ENCODE data around the gene ANKRD13A. TPM values are rescaled to one million over a fixed set of nuclear protein-coding genes. Genes with fewer than 3 reads are reported as not detected.

Gene ANKRD13A
- total and polyA plus RNA-seq, 2 of the 13 experiments (the other 11 are each of a cell fraction or from before 2014, with no cell fraction given) = 34.1 to 41.6 TPM

- no peak for TF ChIP-seq SRSF1 (optimal IDR thresholded peaks at IDR 0.05; ENCODE audit: low read depth, low read length)
- TF ChIP-seq SMAD3 (CRISPR knock-in tag; IDR thresholded peaks at IDR 0.05) = peak; percentile 24; the same call in 1 of the 2 replicates
- TF ChIP-seq ZNF446 (CRISPR knock-in tag; IDR thresholded peaks at IDR 0.05) = no peak
- TF ChIP-seq ZNF326 (CRISPR knock-in tag; IDR thresholded peaks at IDR 0.05; ENCODE audit: borderline replicate concordance) = no peak
- TF ChIP-seq ZNF264 (CRISPR knock-in tag; IDR thresholded peaks at IDR 0.05) = peak; percentile 88
- peak; percentile 93; the same call in 1 of the 2 replicates for TF ChIP-seq ZBTB3 (CRISPR knock-in tag; IDR thresholded peaks at IDR 0.05; ENCODE audit: borderline replicate concordance, low read depth)
- no peak for TF ChIP-seq NBN (conservative IDR thresholded peaks at IDR 0.05)
- 0 out of 2 replicates have a peak, but pooled peaks have one; percentile 41 for TF ChIP-seq HOXA5 (CRISPR knock-in tag; IDR thresholded peaks at IDR 0.05)
- no peak for TF ChIP-seq ZFP90 (CRISPR knock-in tag; IDR thresholded peaks at IDR 0.05; ENCODE audit: borderline replicate concordance)
- no peak for TF ChIP-seq CENPX (CRISPR knock-in tag; IDR thresholded peaks at IDR 0.05)
- TF ChIP-seq ZMYM3 (CRISPR knock-in tag; IDR thresholded peaks at IDR 0.05) = peak; percentile 97
- TF ChIP-seq ZNF841 (CRISPR knock-in tag; IDR thresholded peaks at IDR 0.05; ENCODE audit: borderline replicate concordance) = no peak
- TF ChIP-seq FOXK1 (CRISPR knock-in tag; IDR thresholded peaks at IDR 0.05; ENCODE audit: borderline replicate concordance, low read depth) = peak; percentile 86; the same call in 1 of the 2 replicates
- peak; percentile 87 for TF ChIP-seq FOXO1 (CRISPR knock-in tag; IDR thresholded peaks at IDR 0.05)
- 0 out of 2 replicates have a peak, but pooled peaks have one; percentile 46 for TF ChIP-seq ZNF503 (CRISPR knock-in tag; IDR thresholded peaks at IDR 0.05)
- peak; percentile 100 for TF ChIP-seq ZNF121 (CRISPR knock-in tag; IDR thresholded peaks at IDR 0.05)
- TF ChIP-seq FOXK2 (IDR thresholded peaks at IDR 0.05) = peak; percentile 62; the same call in 1 of the 2 replicates
- peak; percentile 64 for TF ChIP-seq PPARG (CRISPR knock-in tag; conservative IDR thresholded peaks at IDR 0.05)
- no peak for TF ChIP-seq GABPA (IDR thresholded peaks at IDR 0.05; ENCODE audit: low read depth, low read length)
- peak; percentile 48; the same call in 1 of the 2 replicates for TF ChIP-seq GABPA (CRISPR knock-in tag; IDR thresholded peaks at IDR 0.05; ENCODE audit: low read depth)
- no peak for TF ChIP-seq ZNF597 (CRISPR knock-in tag; IDR thresholded peaks at IDR 0.05)
- no peak for TF ChIP-seq NFATC3 (CRISPR knock-in tag; IDR thresholded peaks at IDR 0.05)
- TF ChIP-seq ADNP (CRISPR knock-in tag; IDR thresholded peaks at IDR 0.05) = peak; percentile 79; the same call in 1 of the 2 replicates
- TF ChIP-seq ZMAT3 (CRISPR knock-in tag; conservative IDR thresholded peaks at IDR 0.05) = 0 out of 2 replicates have a peak, but pooled peaks have one; percentile 55
- TF ChIP-seq HDAC2 (CRISPR knock-in tag; IDR thresholded peaks at IDR 0.05) = no peak; the same call in none of the 2 replicates
- TF ChIP-seq, protein P1, sequence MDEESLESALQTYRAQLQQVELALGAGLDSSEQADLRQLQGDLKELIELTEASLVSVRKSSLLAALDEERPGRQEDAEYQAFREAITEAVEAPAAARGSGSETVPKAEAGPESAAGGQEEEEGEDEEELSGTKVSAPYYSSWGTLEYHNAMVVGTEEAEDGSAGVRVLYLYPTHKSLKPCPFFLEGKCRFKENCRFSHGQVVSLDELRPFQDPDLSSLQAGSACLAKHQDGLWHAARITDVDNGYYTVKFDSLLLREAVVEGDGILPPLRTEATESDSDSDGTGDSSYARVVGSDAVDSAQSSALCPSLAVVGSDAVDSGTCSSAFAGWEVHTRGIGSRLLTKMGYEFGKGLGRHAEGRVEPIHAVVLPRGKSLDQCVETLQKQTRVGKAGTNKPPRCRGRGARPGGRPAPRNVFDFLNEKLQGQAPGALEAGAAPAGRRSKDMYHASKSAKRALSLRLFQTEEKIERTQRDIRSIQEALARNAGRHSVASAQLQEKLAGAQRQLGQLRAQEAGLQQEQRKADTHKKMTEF (CRISPR knock-in tag; IDR thresholded peaks at IDR 0.05) = peak; percentile 72
- TF ChIP-seq, protein P2, sequence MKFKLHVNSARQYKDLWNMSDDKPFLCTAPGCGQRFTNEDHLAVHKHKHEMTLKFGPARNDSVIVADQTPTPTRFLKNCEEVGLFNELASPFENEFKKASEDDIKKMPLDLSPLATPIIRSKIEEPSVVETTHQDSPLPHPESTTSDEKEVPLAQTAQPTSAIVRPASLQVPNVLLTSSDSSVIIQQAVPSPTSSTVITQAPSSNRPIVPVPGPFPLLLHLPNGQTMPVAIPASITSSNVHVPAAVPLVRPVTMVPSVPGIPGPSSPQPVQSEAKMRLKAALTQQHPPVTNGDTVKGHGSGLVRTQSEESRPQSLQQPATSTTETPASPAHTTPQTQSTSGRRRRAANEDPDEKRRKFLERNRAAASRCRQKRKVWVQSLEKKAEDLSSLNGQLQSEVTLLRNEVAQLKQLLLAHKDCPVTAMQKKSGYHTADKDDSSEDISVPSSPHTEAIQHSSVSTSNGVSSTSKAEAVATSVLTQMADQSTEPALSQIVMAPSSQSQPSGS (CRISPR knock-in tag; IDR thresholded peaks at IDR 0.05) = peak; percentile 60; the same call in 1 of the 2 replicates
- TF ChIP-seq ZNF562 (CRISPR knock-in tag; IDR thresholded peaks at IDR 0.05; ENCODE audit: borderline replicate concordance) = no peak
These were observed 36.4 kb downstream of the ANKRD13A start (continued) for GRCh38 chr12:110035534-110036104.

Data from HepG2 (cell line).